HTR-8/SVneo (cell line): Measurements from ENCODE around the gene HOXD10.

Experiments
- DNase-seq: peaks from one replicate; pipeline ENCODE4 v3.0.0; 2011; ENCODE audit warnings: low spot score, mixed read lengths; ENCODE audit not compliant: insufficient read length
- FAIRE-seq: peaks from 2 replicates; lab custom pipeline; 2011; peaks lifted over from hg19 to GRCh38; lab: Jason Lieb, UNC

HOXD10 gene

GRCh38 chr2:176105078-176105729 lies 11.4 kb upstream of the HOXD10 start:
- FAIRE-seq = no peak

GRCh38 chr2:176105730-176106580 lies 10.6 kb upstream of the HOXD10 start:
- DNase-seq = no peak
- no peak for FAIRE-seq

More at GRCh38 chr2:176105078-176105729, 11.4 kb upstream of the HOXD10 start:
- no peak for DNase-seq

DNA sequence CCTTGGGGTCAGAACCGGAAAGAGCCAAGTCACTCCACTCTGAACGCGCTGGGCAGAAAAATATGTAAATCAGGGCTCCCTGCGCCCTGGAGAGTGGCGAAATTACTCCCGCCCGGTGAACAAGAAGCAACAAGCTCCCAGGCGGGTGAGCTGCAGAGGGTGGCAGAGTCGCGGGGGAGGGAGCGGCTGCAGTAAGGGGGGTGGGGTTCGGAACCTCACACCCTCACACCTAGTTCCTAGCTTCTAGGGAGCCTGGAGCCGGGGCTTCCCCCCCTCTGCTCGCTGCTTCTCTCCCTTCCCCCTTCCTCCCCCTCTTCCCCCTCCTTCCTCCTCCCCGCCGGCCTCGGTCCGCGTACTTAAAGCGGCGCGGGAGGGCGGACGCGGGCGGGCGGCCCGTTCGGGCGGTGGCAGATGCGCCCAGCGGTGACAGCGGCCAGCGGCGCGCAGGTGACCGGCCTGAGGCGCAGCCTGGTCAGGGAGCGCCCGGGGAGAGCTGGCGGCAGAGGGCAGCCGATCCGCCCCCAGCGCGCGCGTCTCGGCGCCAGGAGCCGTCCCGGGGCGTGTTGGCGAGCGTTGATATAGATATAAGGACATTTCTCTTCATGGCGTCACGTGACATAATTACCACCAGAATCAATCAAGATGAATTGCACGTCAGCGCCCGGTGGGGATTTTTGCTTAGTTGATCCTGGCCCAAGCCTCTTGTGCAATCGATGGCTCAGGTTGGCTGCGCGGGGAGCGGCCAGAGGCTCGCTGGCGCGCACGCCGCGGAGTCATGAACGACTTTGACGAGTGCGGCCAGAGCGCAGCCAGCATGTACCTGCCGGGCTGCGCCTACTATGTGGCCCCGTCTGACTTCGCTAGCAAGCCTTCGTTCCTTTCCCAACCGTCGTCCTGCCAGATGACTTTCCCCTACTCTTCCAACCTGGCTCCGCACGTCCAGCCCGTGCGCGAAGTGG lies 9.7 kb upstream of the HOXD10 start, which contains the start of gene HOXD11:
TSS of gene HOXD11 (plus strand) at position 700 of the 959 bp plus-strand sequence. CDS start at position 776, 76 bp downstream.
- FAIRE-seq = peak; percentile 64
- DNase-seq = peak; percentile 39

- DNase-seq = no peak
- FAIRE-seq = no peak
Observed at GRCh38 chr2:176107731-176108181, 8.8 kb upstream of the HOXD10 start.

- FAIRE-seq (no peak), DNase-seq (no peak)
Observed at GRCh38 chr2:176109192-176109901, 7.2 kb upstream of the HOXD10 start.

DNA sequence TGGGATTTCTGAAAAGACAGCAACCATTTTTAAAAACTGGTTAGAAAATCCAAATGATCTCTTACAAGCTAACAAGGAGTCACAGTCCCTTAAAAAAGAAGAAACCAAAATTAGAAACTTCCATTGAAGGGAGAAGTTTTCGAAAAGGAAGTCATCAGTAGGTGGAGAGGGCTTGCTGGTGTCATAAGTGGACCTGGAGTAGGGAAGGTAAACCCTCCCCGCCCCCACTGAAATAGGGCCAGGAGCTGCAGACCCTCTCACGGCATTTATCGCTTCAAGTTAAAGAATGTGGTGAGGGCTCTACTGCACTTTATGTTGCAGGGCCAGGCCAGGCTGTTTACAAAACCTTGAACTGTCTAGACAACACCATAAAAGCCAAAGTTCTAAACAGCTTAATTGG lies 6.6 kb upstream of the HOXD10 start:
- FAIRE-seq = no peak
- no peak for DNase-seq

DNA sequence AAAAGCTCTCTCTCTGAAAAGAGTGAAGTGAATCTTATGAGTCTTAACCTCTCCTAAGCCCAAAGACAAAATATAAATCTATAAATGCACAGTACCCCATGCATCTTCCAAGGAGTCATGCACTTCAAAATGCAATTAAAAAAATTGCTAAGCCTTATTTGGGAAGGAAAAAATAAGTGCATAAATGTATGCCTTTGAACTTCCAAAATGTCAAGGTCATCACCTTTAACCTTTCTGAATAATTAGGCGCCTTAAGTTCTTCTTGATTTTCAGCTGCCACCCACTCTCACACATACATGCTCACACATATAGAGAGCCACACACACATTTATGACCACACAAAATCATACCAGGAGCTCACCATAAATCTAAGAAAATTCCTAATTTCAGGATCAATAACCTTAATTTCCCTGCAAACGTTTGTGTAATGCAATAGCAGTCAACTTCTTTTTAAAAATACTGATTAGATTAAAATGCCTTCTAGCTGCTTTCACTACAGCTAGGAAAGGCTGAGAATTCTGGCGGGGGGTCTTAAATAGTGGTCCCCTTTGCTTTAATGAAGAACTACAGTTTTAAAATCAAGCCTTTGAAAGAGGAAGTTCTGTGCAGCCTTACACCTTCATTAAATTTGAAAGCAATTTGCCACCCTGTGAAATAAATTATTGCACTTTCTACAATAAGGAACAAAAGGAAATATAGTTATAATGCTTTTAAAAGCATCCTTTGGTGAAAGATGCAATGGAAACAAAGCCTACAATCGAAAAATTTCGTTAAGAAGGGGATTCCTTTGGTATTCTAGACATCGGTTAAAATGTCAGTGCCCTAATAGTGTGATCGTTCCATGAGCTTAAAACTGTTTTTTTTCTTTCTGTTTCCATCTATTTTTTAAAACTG lies 5.9 kb upstream of the HOXD10 start:
- FAIRE-seq (no peak), DNase-seq (no peak)

GRCh38 chr2:176111309-176111663 lies 5.3 kb upstream of the HOXD10 start:
- peak; percentile 13 for FAIRE-seq
- peak; percentile 57 for DNase-seq

GRCh38 chr2:176111846-176112374 lies 4.7 kb upstream of the HOXD10 start:
- DNase-seq (no peak), FAIRE-seq (no peak)

GRCh38 chr2:176112375-176113302 lies 3.9 kb upstream of the HOXD10 start:
- FAIRE-seq (no peak), DNase-seq (no peak)

GRCh38 chr2:176114120-176114929 lies 2.3 kb upstream of the HOXD10 start:
- FAIRE-seq (no peak), DNase-seq (no peak)

DNA sequence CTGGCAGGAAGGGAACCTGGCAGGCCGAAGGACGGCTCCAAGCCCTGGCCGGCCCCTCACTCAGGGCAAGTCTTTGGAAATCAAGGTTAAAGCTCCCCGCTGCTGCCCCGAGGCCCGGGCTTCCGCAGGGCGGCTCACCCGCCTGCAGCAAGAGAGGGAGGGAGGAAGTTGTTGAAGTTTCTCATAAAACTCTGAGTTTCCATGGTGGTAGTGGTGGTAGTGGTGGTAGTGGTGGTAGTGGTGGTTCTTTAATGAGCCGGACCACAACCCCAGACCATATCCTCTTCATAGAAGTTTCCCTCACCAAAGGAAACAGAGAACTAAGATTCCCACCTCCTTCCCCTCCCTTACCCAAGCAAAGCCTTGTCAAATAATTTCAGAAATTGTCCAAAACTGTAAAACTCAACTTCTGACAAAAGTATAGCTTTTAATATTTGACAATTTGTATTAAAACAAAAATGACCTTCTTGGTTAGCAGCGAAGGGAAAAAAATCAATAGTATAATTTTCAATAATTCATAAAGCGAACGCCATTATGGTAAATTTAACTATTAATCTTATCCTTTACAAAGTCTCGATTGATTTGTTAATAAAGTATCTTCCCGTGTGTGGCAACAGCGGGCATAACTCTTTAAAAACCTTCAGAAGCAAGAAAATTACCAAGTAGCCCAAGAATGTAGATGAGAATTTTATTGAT lies 1.5 kb upstream of the HOXD10 start:
- FAIRE-seq = no peak
- DNase-seq = no peak

- DNase-seq (no peak), FAIRE-seq (no peak)
Observed at GRCh38 chr2:176117162-176117822, 714 bp downstream of the HOXD10 start.

DNA sequence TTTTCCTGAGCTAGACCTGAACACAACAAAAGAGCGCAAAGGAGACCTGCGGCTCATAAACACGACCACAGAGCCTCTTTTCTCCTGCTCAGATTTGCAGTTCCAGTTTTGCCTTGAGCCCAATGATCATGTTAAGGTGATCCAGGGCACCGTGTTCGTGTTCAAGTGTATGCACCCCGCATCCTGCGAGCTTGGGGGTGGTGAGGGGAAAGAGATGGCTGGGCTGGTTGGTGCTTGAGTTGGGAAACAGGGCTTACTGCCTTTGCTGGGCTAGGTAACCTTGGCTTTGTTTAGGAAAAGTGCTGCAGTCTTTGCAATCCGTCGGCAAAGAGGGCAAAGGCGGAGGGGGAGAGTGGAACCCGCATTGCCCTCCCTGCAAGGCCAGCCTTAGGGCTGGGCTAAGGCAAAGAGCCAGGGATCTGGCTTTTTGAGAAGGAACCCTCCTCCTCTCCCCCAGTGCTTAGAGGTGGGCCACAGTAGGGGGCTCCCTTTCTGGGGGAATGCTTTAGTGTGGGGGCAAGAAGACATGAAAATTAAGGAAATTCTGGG lies 1.3 kb downstream of the HOXD10 start:
- no peak for DNase-seq
- FAIRE-seq = no peak

- FAIRE-seq = peak; percentile 63
- no peak for DNase-seq
Observed at GRCh38 chr2:176118601-176119339, 2.2 kb downstream of the HOXD10 start.
